Measurements from ENCODE around the gene CHKA. TPM values are rescaled to one million over a fixed set of nuclear protein-coding genes. Genes with fewer than 3 reads are reported as not detected.

Gene CHKA
- total and polyA plus RNA-seq, 9 of the 15 experiments (the other 6 are each of a cell fraction or from before 2014, with no cell fraction given): 3.6 to 37.0 (median 30.2) TPM

- TF ChIP-seq E2F6 (IDR thresholded peaks at IDR 0.05; ENCODE audit: borderline replicate concordance in 1 of 2, extremely low read depth in 1 of 2, insufficient read depth in 1 of 2, insufficient read length in 1 of 2, low read depth in 1 of 2, low read length in 1 of 2, poor library complexity in 1 of 2, severe bottlenecking in 1 of 2): peak; percentile 50 to 60
- TF ChIP-seq UBTF (IDR thresholded peaks at IDR 0.05; ENCODE audit: borderline replicate concordance in 1 of 2, low read depth in 2 of 2, low read length in 2 of 2): peak; percentile 43 to 84; a peak in 2 of 4 replicates
Measured at GRCh38 chr11:68043349-68044144, 77.6 kb downstream of the CHKA start (continued).

GRCh38 chr11:68043029-68043348 lies 78.2 kb downstream of the CHKA start:
- CTCF ChIA-PET (ENCODE audit: low intra/inter-chr PET ratio): no interaction called here
- Histone ChIP-seq H3K4me3 (peak overlapping the region; percentile 14; the same call in 1 of the 2 replicates), H3K9ac (ENCODE audit: insufficient read depth in 1 of 2, low read depth in 2 of 2, low read length in 2 of 2) (peak overlapping the region; percentile 69 to 90; a peak in 3 of 4 replicates), H3K9me3 (replicated peaks; ENCODE audit: control insufficient read depth, insufficient read depth, low read depth, low read length) (no peaks in the 10 kb centered on the region), H3K4me1 (replicated peaks in 1 of 2; ENCODE audit: control insufficient read depth in 2 of 2, insufficient read depth in 2 of 2, low read length in 2 of 2) (peaks cover 38 to 77% of the 10 kb centered on the region in 2 experiments), H4K20me1 (replicated peaks; ENCODE audit: control insufficient read depth, insufficient read depth, low read length) (peaks cover 4% of the 10 kb centered on the region; the same call in 1 of the 2 replicates), H3K36me3 (ENCODE audit: control insufficient read depth, insufficient read depth, low read length) (peaks cover 60% of the 10 kb centered on the region; the same call in 2 of the 3 replicates), H3K27ac (ENCODE audit: extremely low read depth, low read depth, low read length) (peak overlapping the region; percentile 90), H3K79me2 (ENCODE audit: control insufficient read depth, insufficient read depth, low read length) (peaks cover 37% of the 10 kb centered on the region), H3K4me2 (ENCODE audit: insufficient read depth, low read length) (peak overlapping the region; percentile 57), H2AFZ (ENCODE audit: low read depth, low read length) (peak overlapping the region; percentile 56), H3K27me3 (ENCODE audit: control insufficient read depth in 2 of 2, insufficient read depth in 2 of 2, low read length in 2 of 2) (no peaks in the 10 kb centered on the region), H3K9me1 (ENCODE audit: control insufficient read depth, insufficient read depth, low read length) (no peaks in the 10 kb centered on the region)
- FAIRE-seq: no peak
- no TSS peak for BruUV-seq (replicated peaks)
- intact Hi-C loops (cut with micrococcal nuclease) (no loop called here), in situ Hi-C loops (cut with MboI) (no loop called here)
- peak; percentile 44 to 59 (median 53) for DNase-seq (ENCODE audit: extremely low read depth in 1 of 4, low spot score in 3 of 4)
- ATAC-seq: peak; percentile 4; the same call in 2 of the 3 replicates
- POLR2A ChIA-PET: interaction anchor here (0.7 to 4.9 kb wide), 7 partner anchors 10 to 334 kb away, joined by 3 to 55 read pairs (median 4); no protein-coding TSS in a partner anchor
- WGBS (ENCODE audit: insufficient coverage, low coverage, missing lambda C conversion rate): 20% methylated on average over 8 of the region's 8 CpGs
- no peak for TF ChIP-seq ZKSCAN8 (CRISPR knock-in tag; IDR thresholded peaks at IDR 0.05)
- no peak for TF ChIP-seq ZNF384 (IDR thresholded peaks at IDR 0.05; ENCODE audit: low read depth, low read length)
- TF ChIP-seq ZNF165 (CRISPR knock-in tag; IDR thresholded peaks at IDR 0.05; ENCODE audit: borderline replicate concordance): no peak
- TF ChIP-seq GATAD2B (IDR thresholded peaks at IDR 0.05; ENCODE audit: borderline replicate concordance): no peak
- TF ChIP-seq DNMT1 (IDR thresholded peaks at IDR 0.05): no peak
- TF ChIP-seq ZBTB33 (CRISPR knock-in tag; IDR thresholded peaks at IDR 0.05): no peak
- TF ChIP-seq MEF2D (tag; conservative IDR thresholded peaks at IDR 0.05; ENCODE audit: low read depth): no peak
- TF ChIP-seq HMG20A (CRISPR knock-in tag; conservative IDR thresholded peaks at IDR 0.05): no peak
- no peak for TF ChIP-seq ZNF695 (CRISPR knock-in tag; IDR thresholded peaks at IDR 0.05)
- no peak for TF ChIP-seq CCAR2 (IDR thresholded peaks at IDR 0.05; ENCODE audit: low read depth, low read length)
- 0 out of 2 replicates have a peak, but pooled peaks have one; percentile 49 for TF ChIP-seq ZNF780A (CRISPR knock-in tag; IDR thresholded peaks at IDR 0.05)
- 0 out of 2 replicates have a peak, but pooled peaks have one; percentile 79 for TF ChIP-seq ZNF717 (CRISPR knock-in tag; IDR thresholded peaks at IDR 0.05)
